ENCODE data around the gene NECTIN4.

The NECTIN4 gene

DNA sequence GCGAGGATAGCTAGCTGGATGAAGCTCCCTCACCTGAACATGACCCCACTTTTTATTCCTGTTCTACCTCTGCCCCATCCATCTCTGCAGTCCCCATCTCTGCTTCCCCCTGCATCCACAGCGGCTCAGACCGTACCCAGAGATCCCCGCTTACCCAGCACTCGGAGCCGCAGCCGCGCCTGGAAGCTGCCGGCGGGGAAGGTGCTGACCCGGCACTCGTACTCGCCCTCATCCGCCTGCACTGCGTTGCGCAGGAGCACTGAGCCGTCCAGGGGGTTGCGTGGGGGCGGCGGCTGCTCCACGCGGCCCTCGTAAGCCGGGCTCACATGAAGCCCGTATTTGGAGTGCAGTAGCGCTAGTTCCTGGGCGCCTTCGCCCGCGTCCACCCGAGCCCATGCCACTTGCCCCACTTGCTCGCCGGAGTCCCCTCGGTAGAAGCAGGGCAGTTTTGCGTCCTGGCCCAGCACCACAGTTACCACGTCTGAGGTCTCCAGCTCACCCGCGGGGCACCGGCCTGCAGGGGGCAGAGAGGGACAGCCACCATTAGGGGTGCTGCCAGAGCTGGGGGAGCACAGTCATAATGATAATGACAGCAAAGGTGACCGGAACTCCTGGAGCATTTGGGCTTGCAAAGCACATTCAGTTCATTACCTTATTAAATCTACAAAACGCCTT lies 9.8 kb downstream of the NECTIN4 start:
- in situ Hi-C loops (cut with MboI; ENCODE audit: low sequenced_read_pairs, unreplicated experiment) = no loop called here
- no peak for DNase-seq (ENCODE audit: low spot score)
- TF ChIP-seq, protein P1, sequence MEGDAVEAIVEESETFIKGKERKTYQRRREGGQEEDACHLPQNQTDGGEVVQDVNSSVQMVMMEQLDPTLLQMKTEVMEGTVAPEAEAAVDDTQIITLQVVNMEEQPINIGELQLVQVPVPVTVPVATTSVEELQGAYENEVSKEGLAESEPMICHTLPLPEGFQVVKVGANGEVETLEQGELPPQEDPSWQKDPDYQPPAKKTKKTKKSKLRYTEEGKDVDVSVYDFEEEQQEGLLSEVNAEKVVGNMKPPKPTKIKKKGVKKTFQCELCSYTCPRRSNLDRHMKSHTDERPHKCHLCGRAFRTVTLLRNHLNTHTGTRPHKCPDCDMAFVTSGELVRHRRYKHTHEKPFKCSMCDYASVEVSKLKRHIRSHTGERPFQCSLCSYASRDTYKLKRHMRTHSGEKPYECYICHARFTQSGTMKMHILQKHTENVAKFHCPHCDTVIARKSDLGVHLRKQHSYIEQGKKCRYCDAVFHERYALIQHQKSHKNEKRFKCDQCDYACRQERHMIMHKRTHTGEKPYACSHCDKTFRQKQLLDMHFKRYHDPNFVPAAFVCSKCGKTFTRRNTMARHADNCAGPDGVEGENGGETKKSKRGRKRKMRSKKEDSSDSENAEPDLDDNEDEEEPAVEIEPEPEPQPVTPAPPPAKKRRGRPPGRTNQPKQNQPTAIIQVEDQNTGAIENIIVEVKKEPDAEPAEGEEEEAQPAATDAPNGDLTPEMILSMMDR (IDR thresholded peaks at IDR 0.05; ENCODE audit: borderline replicate concordance, control extremely low read depth, extremely low read depth, insufficient read depth, missing control alignments) = no peak

DNA sequence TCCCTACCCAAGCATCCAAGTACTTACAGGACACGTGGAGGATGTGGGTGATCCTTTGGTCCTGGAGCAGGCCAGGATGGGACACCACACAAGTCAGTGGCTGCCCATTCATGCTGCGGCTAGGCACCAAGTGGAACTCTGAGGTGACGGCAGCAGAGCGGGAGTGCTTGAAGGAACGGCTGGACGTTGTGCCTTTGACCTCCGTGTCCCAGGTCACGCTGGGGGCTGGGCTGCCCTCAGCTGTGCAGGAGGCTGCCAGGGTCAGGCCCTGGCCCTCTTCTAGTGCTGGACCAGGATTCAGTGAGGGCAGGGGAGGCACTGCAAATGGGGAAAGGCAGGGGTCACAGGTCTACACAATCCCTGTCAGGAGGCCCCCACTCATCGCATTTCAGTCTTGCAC lies 11.9 kb downstream of the NECTIN4 start:
- in situ Hi-C loops (cut with MboI; ENCODE audit: low sequenced_read_pairs, unreplicated experiment) = no loop called here
- DNase-seq (ENCODE audit: low spot score) = no peak
- TF ChIP-seq, protein P1 (IDR thresholded peaks at IDR 0.05; ENCODE audit: borderline replicate concordance, control extremely low read depth, extremely low read depth, insufficient read depth, missing control alignments) = no peak

DNA sequence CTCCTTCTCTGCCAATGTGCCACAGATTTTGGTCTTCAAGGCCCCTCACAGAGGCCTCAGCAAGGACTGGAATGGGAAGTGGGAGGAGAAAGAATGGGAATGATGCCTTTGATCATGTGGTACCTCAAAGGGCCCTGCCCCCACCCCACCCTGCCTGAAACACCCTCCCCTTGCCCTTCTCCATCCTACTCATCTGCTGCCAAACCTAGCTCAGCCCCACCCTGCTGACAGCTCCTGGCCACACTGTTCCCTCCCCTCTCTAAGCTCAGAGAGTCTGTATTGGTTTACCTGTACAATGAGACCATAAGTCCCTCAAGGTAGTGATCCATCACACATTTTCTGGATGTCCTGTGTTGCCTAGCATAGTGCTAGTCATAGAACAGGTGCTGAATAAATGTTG lies 12.9 kb downstream of the NECTIN4 start:
- no peak for DNase-seq (ENCODE audit: low spot score)
- in situ Hi-C loops (cut with MboI; ENCODE audit: low sequenced_read_pairs, unreplicated experiment) = no loop called here
- TF ChIP-seq, protein P1 (IDR thresholded peaks at IDR 0.05; ENCODE audit: borderline replicate concordance, control extremely low read depth, extremely low read depth, insufficient read depth, missing control alignments) = no peak

DNA sequence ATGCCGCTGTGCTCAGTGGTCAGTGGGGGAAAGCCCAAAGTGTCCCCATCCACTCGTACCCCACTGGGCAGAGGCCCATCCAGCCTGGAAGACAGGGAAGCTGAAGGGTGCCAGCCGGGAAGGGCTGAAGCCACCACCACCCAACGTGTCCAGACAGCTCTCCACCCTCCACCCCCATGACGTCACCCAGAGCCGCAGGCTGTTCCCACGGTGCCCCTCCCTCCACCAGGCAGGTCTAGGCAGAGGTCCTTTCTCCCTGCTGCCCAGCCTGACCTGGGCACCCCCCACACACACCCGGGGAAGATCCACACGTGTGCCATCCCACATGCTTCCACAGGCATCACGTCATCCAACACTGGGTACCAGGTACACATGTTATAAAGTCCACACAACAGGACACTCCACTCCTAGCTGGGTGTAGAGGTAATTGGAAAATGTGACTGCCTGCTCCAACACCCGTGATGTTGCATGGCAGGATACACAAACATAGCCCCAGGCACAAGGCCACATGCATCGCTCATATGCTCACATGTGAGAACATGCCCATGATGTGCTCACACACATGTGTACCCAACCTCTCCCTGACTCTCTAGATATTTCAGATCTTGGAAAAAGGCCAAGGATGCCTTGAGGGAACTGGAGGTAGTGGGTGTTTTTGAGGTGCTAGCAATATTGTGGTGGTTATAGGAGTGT lies 14.5 kb downstream of the NECTIN4 start:
- in situ Hi-C loops (cut with MboI; ENCODE audit: low sequenced_read_pairs, unreplicated experiment) = no loop called here
- TF ChIP-seq, protein P1 (IDR thresholded peaks at IDR 0.05; ENCODE audit: borderline replicate concordance, control extremely low read depth, extremely low read depth, insufficient read depth, missing control alignments) = no peak

DNA sequence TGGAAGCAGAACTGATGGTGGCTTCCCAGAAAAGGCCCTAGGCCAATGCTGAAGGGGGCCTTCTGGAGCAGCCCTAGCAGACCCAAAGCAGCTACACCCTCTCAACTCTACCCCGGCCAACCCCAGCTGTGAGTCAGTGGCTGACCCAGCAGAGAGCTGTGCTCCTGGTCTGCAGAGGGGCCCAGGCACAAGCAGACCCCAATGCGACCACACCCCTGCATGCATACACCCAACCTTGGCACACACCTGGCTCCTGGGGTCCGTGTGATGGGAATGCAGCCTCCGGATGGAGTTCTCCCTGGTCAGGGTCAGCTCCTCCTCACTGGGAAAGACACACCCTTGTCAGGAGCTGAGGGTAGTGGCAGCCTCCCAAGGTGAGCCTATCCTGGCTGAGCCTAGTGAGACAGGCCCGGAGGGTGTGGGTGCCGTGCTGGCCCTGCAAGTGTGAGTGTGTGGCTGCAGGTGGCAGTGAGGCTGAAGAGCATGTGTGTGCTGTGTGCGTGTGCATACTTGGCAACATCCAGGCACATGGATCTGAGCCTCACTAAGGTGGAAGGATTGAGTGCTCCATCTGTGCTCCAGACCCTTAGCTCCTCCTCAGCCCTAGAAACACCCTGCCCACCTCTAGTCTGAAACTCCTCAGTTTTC lies 15.8 kb downstream of the NECTIN4 start:
- in situ Hi-C loops (cut with MboI; ENCODE audit: low sequenced_read_pairs, unreplicated experiment) = no loop called here
- DNase-seq (ENCODE audit: low spot score) = no peak
- TF ChIP-seq, protein P1 (IDR thresholded peaks at IDR 0.05; ENCODE audit: borderline replicate concordance, control extremely low read depth, extremely low read depth, insufficient read depth, missing control alignments) = no peak

More for the DNA sequence above, 14.5 kb downstream of the NECTIN4 start:
- DNase-seq (ENCODE audit: low spot score) = no peak

DNA sequence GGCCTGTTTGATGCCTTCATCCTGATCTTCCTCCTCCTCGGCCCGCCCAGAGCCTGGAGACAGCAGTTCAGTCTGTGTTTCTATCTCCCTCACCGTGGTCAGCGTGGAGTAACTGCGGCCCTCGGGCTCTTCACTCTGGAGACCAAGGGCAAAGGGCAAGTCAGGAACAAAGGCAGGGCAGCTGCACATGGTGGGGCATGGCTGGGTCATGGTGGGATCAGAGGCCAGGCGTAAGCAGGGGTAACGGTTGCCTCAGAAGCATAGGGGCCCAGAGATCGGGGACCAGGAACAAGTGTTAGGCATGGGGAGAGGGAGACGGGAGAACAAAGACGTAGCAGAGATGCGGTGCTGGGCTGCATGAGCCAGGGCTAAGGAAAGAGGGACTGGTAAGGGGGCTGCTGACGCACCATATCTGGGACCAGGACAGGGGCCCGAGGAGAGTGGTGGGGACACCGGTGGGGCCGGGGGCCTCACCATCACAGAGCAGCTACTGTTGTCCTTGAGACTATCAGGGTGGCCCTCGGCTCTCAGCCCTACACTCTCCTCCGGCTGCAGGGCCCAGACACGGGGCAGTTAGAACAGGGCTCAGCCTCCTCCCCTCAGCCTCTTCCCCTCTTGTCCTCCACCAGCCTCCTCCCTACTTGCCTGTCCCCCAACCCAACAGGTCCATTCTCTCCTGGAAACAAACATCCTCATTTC lies 16.5 kb downstream of the NECTIN4 start:
- in situ Hi-C loops (cut with MboI; ENCODE audit: low sequenced_read_pairs, unreplicated experiment) = no loop called here
- no peak for DNase-seq (ENCODE audit: low spot score)
- TF ChIP-seq, protein P1 (IDR thresholded peaks at IDR 0.05; ENCODE audit: borderline replicate concordance, control extremely low read depth, extremely low read depth, insufficient read depth, missing control alignments) = no peak
